K562 (cell line): ENCODE measurements around the gene CDC27. TPM values are rescaled to one million over a fixed set of nuclear protein-coding genes. Genes with fewer than 3 reads are reported as not detected.

Source experiments
- ARID1B ChIP-seq: fragments of 450-650 bp; IDR thresholded peaks from 2 replicates; pipeline ENCODE4 v1.6.1; 2016; ENCODE audit warnings: antibody characterized with exemption, mild to moderate bottlenecking, inconsistent platforms
- CBX3 ChIP-seq, 2 experiments: IDR thresholded peaks; 1 replicate in 1 of 2; 2 replicates in 1 of 2; pipeline ENCODE4 v1.6.1; 2012; ENCODE audit warnings: inconsistent platforms in 2 of 2, low read length in 2 of 2, borderline replicate concordance in 1 of 2, control low read depth in 1 of 2
- EHMT2 ChIP-seq: fragments of 450-650 bp; IDR thresholded peaks from 2 replicates; pipeline ENCODE4 v1.6.1; 2018; ENCODE audit warnings: antibody characterized with exemption
- EP300 ChIP-seq: IDR thresholded peaks from 2 replicates; pipeline ENCODE4 v1.6.1; 2012; ENCODE audit warnings: low read length, improper control_type of control experiment
- LEF1 ChIP-seq: fragments of 450-650 bp; IDR thresholded peaks from 2 replicates; pipeline ENCODE4 v1.6.1; 2016; ENCODE audit warnings: mild to moderate bottlenecking
- SRSF3 ChIP-seq: fragments of 200-400 bp; formaldehyde crosslinking; IDR thresholded peaks from 2 replicates; pipeline ENCODE4 v1.6.1; 2016; ENCODE audit warnings: mild to moderate bottlenecking, low read length, moderate library complexity; ENCODE audit not compliant: insufficient read depth
- XRCC5 ChIP-seq: fragments of 200-400 bp; formaldehyde crosslinking; IDR thresholded peaks from 2 replicates; pipeline ENCODE4 v1.6.1; 2017; ENCODE audit warnings: low read depth, mild to moderate bottlenecking, low read length
- ZNF717 ChIP-seq: fragments of 250-450 bp; sonication (Bioruptor Pico); IDR thresholded peaks from 2 replicates; pipeline ENCODE4 v1.5.0; 2021
- polyA plus RNA-seq, 8 experiments: library from polyadenylated mRNA; depleted of rRNA in 4 of 8; stranded (reverse) in 5 of 8; unstranded in 3 of 8; fragments of >200 nt; fragmentation: Nextera tagmentation in 2 of 8; fragmentation: Illumina TruSeq in 1 of 8; extraction: Ambion mirVana in 2 of 8; extraction: Trizol in 1 of 8; gene quantifications; 2 replicates each; pipeline versions ENCODE4 v1.2.1 to v1.2.3, GENCODE V29; 2011 to 2014; ENCODE audit warnings: inconsistent platforms in 1 of 8, missing spikeins in 1 of 8
- total RNA-seq, 7 experiments: library from RNA; depleted of rRNA in 6 of 7; stranded (reverse); fragments of >200 nt in 6 of 7; fragmentation: Illumina TruSeq in 2 of 7; extraction: Trizol in 2 of 7; gene quantifications; 2 replicates each; pipeline versions ENCODE4 v1.2.1 to v1.2.3, GENCODE V29; 2011 to 2021; ENCODE audit warnings: low replicate concordance in 1 of 7
- TF ChIP-seq, protein P1 (sequence below): fragments of 200-600 bp; sonication (generic); IDR thresholded peaks from one replicate; pipeline ENCODE4 v1.6.1; 2012; ENCODE audit warnings: mild to moderate bottlenecking, low read depth, low read length, inconsistent platforms
- TF ChIP-seq, protein P2 (sequence below): fragments of 450-650 bp; formaldehyde crosslinking; IDR thresholded peaks from 2 replicates; pipeline ENCODE4 v1.4.0; 2020; ENCODE audit warnings: mild to moderate bottlenecking, moderate library complexity
- TF ChIP-seq, protein P3 (sequence below): sonication (generic); formaldehyde crosslinking; IDR thresholded peaks from 2 replicates; pipeline ENCODE4 v1.8.1; 2023; ENCODE audit warnings: mild to moderate bottlenecking, missing genetic modification reagents, moderate library complexity
- TF ChIP-seq, protein P4 (sequence below): fragments of 250-450 bp; sonication (Bioruptor Pico); IDR thresholded peaks from 2 replicates; pipeline ENCODE4 v1.8.0; 2021; ENCODE audit warnings: borderline replicate concordance, mild to moderate bottlenecking, moderate library complexity; ENCODE audit not compliant: poor library complexity, severe bottlenecking

CDC27 gene
- total and polyA plus RNA-seq, 9 of the 15 experiments (the other 6 are each of a cell fraction or from before 2014, with no cell fraction given) = 28.6 to 155 (median 94.1) TPM

DNA sequence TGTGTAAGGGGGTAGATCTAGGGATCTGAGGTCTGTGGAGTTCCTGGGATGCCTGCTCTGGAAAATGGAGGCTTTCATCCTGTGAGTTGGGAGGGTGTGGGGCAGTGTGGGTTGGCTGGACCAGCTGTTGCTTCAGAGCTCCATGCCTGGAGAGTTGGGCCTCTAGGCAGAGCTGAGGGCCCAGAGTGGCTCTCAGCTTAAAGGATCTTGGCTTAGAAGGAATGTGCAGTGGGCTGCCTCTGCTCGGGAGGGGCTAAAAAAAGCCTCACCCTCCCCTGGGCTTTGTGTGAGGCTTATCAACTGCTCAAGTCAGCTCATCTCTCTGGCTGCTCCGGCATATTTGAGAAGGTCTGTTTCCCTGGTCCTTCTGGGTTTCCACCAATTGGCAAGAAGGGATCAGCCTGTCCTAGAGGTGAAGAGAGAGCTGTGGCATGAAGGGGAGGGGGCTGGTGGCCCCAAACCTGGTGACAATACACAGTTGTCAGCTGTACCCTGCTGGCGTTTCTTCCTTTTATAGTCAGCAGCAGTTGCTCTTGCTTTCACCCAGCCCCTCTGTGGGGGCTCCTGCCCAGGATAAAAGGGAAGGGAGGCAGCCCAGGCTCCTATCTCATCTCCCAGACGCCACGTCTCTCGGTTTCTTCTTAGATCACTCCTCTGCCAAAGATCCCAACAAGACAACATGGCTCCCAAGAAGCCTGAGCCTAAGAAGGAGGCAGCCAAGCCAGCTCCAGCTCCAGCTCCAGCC is 19.8 kb upstream of the CDC27 start, which contains the start of gene MYL4 (continued):
- TF ChIP-seq, protein P1, sequence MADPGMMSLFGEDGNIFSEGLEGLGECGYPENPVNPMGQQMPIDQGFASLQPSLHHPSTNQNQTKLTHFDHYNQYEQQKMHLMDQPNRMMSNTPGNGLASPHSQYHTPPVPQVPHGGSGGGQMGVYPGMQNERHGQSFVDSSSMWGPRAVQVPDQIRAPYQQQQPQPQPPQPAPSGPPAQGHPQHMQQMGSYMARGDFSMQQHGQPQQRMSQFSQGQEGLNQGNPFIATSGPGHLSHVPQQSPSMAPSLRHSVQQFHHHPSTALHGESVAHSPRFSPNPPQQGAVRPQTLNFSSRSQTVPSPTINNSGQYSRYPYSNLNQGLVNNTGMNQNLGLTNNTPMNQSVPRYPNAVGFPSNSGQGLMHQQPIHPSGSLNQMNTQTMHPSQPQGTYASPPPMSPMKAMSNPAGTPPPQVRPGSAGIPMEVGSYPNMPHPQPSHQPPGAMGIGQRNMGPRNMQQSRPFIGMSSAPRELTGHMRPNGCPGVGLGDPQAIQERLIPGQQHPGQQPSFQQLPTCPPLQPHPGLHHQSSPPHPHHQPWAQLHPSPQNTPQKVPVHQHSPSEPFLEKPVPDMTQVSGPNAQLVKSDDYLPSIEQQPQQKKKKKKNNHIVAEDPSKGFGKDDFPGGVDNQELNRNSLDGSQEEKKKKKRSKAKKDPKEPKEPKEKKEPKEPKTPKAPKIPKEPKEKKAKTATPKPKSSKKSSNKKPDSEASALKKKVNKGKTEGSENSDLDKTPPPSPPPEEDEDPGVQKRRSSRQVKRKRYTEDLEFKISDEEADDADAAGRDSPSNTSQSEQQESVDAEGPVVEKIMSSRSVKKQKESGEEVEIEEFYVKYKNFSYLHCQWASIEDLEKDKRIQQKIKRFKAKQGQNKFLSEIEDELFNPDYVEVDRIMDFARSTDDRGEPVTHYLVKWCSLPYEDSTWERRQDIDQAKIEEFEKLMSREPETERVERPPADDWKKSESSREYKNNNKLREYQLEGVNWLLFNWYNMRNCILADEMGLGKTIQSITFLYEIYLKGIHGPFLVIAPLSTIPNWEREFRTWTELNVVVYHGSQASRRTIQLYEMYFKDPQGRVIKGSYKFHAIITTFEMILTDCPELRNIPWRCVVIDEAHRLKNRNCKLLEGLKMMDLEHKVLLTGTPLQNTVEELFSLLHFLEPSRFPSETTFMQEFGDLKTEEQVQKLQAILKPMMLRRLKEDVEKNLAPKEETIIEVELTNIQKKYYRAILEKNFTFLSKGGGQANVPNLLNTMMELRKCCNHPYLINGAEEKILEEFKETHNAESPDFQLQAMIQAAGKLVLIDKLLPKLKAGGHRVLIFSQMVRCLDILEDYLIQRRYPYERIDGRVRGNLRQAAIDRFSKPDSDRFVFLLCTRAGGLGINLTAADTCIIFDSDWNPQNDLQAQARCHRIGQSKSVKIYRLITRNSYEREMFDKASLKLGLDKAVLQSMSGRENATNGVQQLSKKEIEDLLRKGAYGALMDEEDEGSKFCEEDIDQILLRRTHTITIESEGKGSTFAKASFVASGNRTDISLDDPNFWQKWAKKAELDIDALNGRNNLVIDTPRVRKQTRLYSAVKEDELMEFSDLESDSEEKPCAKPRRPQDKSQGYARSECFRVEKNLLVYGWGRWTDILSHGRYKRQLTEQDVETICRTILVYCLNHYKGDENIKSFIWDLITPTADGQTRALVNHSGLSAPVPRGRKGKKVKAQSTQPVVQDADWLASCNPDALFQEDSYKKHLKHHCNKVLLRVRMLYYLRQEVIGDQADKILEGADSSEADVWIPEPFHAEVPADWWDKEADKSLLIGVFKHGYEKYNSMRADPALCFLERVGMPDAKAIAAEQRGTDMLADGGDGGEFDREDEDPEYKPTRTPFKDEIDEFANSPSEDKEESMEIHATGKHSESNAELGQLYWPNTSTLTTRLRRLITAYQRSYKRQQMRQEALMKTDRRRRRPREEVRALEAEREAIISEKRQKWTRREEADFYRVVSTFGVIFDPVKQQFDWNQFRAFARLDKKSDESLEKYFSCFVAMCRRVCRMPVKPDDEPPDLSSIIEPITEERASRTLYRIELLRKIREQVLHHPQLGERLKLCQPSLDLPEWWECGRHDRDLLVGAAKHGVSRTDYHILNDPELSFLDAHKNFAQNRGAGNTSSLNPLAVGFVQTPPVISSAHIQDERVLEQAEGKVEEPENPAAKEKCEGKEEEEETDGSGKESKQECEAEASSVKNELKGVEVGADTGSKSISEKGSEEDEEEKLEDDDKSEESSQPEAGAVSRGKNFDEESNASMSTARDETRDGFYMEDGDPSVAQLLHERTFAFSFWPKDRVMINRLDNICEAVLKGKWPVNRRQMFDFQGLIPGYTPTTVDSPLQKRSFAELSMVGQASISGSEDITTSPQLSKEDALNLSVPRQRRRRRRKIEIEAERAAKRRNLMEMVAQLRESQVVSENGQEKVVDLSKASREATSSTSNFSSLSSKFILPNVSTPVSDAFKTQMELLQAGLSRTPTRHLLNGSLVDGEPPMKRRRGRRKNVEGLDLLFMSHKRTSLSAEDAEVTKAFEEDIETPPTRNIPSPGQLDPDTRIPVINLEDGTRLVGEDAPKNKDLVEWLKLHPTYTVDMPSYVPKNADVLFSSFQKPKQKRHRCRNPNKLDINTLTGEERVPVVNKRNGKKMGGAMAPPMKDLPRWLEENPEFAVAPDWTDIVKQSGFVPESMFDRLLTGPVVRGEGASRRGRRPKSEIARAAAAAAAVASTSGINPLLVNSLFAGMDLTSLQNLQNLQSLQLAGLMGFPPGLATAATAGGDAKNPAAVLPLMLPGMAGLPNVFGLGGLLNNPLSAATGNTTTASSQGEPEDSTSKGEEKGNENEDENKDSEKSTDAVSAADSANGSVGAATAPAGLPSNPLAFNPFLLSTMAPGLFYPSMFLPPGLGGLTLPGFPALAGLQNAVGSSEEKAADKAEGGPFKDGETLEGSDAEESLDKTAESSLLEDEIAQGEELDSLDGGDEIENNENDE = no peak
- no peak; the same call in 1 of the 2 replicates for TF ChIP-seq EP300
- no peak for TF ChIP-seq SRSF3
- TF ChIP-seq, protein P2, sequence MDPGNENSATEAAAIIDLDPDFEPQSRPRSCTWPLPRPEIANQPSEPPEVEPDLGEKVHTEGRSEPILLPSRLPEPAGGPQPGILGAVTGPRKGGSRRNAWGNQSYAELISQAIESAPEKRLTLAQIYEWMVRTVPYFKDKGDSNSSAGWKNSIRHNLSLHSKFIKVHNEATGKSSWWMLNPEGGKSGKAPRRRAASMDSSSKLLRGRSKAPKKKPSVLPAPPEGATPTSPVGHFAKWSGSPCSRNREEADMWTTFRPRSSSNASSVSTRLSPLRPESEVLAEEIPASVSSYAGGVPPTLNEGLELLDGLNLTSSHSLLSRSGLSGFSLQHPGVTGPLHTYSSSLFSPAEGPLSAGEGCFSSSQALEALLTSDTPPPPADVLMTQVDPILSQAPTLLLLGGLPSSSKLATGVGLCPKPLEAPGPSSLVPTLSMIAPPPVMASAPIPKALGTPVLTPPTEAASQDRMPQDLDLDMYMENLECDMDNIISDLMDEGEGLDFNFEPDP (CRISPR knock-in tag) = no peak
- TF ChIP-seq EHMT2 = 0 out of 2 replicates have a peak, but pooled peaks have one; percentile 30
- peak; percentile 55 for TF ChIP-seq ARID1B
- TF ChIP-seq, protein P3, sequence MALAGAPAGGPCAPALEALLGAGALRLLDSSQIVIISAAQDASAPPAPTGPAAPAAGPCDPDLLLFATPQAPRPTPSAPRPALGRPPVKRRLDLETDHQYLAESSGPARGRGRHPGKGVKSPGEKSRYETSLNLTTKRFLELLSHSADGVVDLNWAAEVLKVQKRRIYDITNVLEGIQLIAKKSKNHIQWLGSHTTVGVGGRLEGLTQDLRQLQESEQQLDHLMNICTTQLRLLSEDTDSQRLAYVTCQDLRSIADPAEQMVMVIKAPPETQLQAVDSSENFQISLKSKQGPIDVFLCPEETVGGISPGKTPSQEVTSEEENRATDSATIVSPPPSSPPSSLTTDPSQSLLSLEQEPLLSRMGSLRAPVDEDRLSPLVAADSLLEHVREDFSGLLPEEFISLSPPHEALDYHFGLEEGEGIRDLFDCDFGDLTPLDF (CRISPR knock-in tag) = no peak
- no peak for TF ChIP-seq ZNF717 (CRISPR knock-in tag)
- no peak for TF ChIP-seq XRCC5
- TF ChIP-seq CBX3 (IDR thresholded peaks at IDR 0.05; ENCODE audit: borderline replicate concordance in 1 of 2, low read length in 2 of 2) = peak in 1 of 2 experiments; percentile 26; a peak in 1 of 3 replicates
- TF ChIP-seq LEF1 = no peak
- TF ChIP-seq, protein P4, sequence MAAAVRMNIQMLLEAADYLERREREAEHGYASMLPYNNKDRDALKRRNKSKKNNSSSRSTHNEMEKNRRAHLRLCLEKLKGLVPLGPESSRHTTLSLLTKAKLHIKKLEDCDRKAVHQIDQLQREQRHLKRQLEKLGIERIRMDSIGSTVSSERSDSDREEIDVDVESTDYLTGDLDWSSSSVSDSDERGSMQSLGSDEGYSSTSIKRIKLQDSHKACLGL (CRISPR knock-in tag) = no peak
